Hepatocyte (in vitro differentiated cells): ENCODE results near the gene SLIT1. TPM values are rescaled to one million over a fixed set of nuclear protein-coding genes. Genes with fewer than 3 reads are reported as not detected.

ENCODE experiments used
- DNase-seq: peaks from one replicate; pipeline ENCODE4 v3.0.0-alpha.2; 2016; ENCODE audit warnings: low spot score
- H2AFZ ChIP-seq: fragments of 200-600 bp; sonication (generic); 2 replicates; pipeline ENCODE4 v1.6.0; 2016; ENCODE audit warnings: antibody characterized with exemption, mild to moderate bottlenecking
- H3K27ac ChIP-seq: fragments of 200-600 bp; sonication (generic); 2 replicates; pipeline ENCODE4 v1.5.1; 2016; ENCODE audit warnings: mild to moderate bottlenecking
- H3K27me3 ChIP-seq: fragments of 200-600 bp; sonication (generic); 2 replicates; pipeline ENCODE4 v1.6.1; 2016
- H3K36me3 ChIP-seq: fragments of 200-600 bp; sonication (generic); replicated peaks from 2 replicates; pipeline ENCODE4 v1.5.1; 2016; ENCODE audit warnings: low read depth; ENCODE audit not compliant: insufficient read depth
- H3K4me1 ChIP-seq: fragments of 200-600 bp; sonication (generic); 2 replicates; pipeline ENCODE4 v1.5.1; 2016; ENCODE audit warnings: mild to moderate bottlenecking, moderate library complexity; ENCODE audit not compliant: insufficient read depth
- H3K4me2 ChIP-seq: fragments of 200-600 bp; sonication (generic); 2 replicates; pipeline ENCODE4 v1.6.0; 2016
- H3K4me3 ChIP-seq: fragments of 200-600 bp; sonication (generic); 2 replicates; pipeline ENCODE4 v1.5.1; 2016; ENCODE audit warnings: mild to moderate bottlenecking
- H3K79me2 ChIP-seq: fragments of 200-600 bp; sonication (generic); 2 replicates; pipeline ENCODE4 v1.6.0; 2017; ENCODE audit warnings: mild to moderate bottlenecking
- H3K9me2 ChIP-seq: fragments of 200-600 bp; sonication (generic); replicated peaks from 2 replicates; pipeline ENCODE4 v1.6.0; 2017; ENCODE audit warnings: mild to moderate bottlenecking; ENCODE audit not compliant: insufficient read depth
- H3K9me3 ChIP-seq: fragments of 200-600 bp; sonication (generic); 2 replicates; pipeline ENCODE4 v1.5.1; 2016; ENCODE audit warnings: low read depth, mild to moderate bottlenecking
- H4K20me1 ChIP-seq: fragments of 200-600 bp; sonication (generic); 2 replicates; pipeline ENCODE4 v1.6.0; 2016; ENCODE audit warnings: mild to moderate bottlenecking; ENCODE audit not compliant: insufficient read depth, poor library complexity, severe bottlenecking
- EZH2 ChIP-seq: fragments of 200-600 bp; sonication (generic); IDR thresholded peaks from 2 replicates; pipeline ENCODE4 v1.6.1; 2016; ENCODE audit warnings: antibody characterized with exemption, mild to moderate bottlenecking, borderline replicate concordance
- EZH2phosphoT487 ChIP-seq: fragments of 200-600 bp; sonication (generic); IDR thresholded peaks from one replicate; pipeline ENCODE4 v1.6.1; 2018; ENCODE audit warnings: antibody characterized with exemption, mild to moderate bottlenecking, low read depth, moderate library complexity; ENCODE audit not compliant: unreplicated experiment, severe bottlenecking
- WGBS: methylation state at CpG from one replicate; pipeline ENCODE4 v1.1.6; 2016; ENCODE audit warnings: low lambda C conversion rate; ENCODE audit errors: missing lambda C conversion rate; 5-methylcytosine and 5-hydroxymethylcytosine counted together
- polyA plus RNA-seq: library from polyadenylated mRNA; unstranded; fragments of >200 nt; fragmentation: Nextera tagmentation; extraction: Ambion mirVana; gene quantifications from 2 replicates; pipeline ENCODE4 v1.2.1, GENCODE V29; 2016
- total RNA-seq: library from RNA; depleted of rRNA; stranded (reverse); fragments of >200 nt; gene quantifications from 2 replicates; pipeline ENCODE4 v1.2.3, GENCODE V29; 2014
- TF ChIP-seq, protein P1 (sequence below): fragments of 200-600 bp; sonication (generic); IDR thresholded peaks from 2 replicates; pipeline ENCODE4 v1.5.1; 2016; ENCODE audit warnings: antibody characterized with exemption, mild to moderate bottlenecking; ENCODE audit not compliant: poor library complexity

Gene SLIT1
- total and polyA plus RNA-seq, 2 experiments from 2014 or later = 0.47 to 0.65 TPM

DNA sequence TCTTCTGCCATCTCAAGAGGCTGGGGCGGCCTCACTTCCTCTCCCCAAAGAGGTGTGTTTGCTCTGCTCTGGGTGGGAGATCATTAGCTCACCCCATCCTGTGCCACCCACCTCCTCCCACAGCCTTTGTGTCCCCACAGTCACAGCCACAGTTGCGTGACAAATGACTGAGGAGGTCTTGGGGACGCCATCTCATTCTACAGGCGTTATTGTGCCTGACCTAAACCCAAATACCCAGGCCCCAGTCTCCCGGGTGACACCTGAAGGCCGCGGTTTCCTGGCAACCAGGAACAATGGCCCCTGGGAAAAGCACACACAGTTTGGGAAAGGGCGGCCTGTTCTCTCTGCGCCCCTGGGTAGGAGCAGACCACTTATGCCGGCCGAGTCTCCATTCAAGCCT, 51.6 kb downstream of the SLIT1 start:
- H3K4me3 ChIP-seq = no peak overlapping the region
- H3K36me3 ChIP-seq = no peaks in the 10 kb centered on the region
- H3K9me3 ChIP-seq = no peaks in the 10 kb centered on the region
- WGBS = 70% methylated on average over 11 of the region's 11 CpGs
- no peaks in the 10 kb centered on the region for H4K20me1 ChIP-seq
- DNase-seq = no peak
- H3K27me3 ChIP-seq = peaks cover 8% of the 10 kb centered on the region
- H3K27ac ChIP-seq = no peak overlapping the region
- H3K79me2 ChIP-seq = no peaks in the 10 kb centered on the region
- H3K9me2 ChIP-seq = no peaks in the 10 kb centered on the region
- H3K4me1 ChIP-seq = no peaks in the 10 kb centered on the region
- no peak overlapping the region for H3K4me2 ChIP-seq
- TF ChIP-seq, protein P1, sequence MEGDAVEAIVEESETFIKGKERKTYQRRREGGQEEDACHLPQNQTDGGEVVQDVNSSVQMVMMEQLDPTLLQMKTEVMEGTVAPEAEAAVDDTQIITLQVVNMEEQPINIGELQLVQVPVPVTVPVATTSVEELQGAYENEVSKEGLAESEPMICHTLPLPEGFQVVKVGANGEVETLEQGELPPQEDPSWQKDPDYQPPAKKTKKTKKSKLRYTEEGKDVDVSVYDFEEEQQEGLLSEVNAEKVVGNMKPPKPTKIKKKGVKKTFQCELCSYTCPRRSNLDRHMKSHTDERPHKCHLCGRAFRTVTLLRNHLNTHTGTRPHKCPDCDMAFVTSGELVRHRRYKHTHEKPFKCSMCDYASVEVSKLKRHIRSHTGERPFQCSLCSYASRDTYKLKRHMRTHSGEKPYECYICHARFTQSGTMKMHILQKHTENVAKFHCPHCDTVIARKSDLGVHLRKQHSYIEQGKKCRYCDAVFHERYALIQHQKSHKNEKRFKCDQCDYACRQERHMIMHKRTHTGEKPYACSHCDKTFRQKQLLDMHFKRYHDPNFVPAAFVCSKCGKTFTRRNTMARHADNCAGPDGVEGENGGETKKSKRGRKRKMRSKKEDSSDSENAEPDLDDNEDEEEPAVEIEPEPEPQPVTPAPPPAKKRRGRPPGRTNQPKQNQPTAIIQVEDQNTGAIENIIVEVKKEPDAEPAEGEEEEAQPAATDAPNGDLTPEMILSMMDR = no peak
- TF ChIP-seq EZH2 (no peak), EZH2phosphoT487 (no peak)
- H2AFZ ChIP-seq = no peak overlapping the region

DNA sequence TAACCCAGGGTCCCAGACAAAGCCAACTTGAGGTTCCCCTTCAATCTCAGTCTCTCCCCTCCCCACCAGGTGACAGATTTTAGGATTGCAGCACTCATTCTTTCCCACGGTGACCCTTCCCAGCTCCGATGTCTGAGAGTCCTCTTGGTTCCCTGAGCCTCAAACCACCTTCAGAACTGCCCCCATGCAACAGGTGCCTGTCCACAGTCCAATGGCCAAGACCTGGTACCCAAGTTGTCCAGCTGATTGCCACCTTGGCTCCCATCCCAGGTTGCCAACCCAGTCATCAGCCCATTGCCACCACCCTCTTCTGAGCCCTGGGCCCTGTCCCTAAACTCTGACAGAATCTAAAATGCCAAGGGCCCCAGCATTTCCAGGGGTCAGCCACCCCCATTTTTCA, 53.5 kb downstream of the SLIT1 start:
- Histone ChIP-seq H3K79me2 (no peaks in the 10 kb centered on the region), H3K36me3 (no peaks in the 10 kb centered on the region), H3K4me1 (no peaks in the 10 kb centered on the region), H3K27me3 (no peaks in the 10 kb centered on the region), H3K4me3 (no peak overlapping the region), H3K9me2 (no peaks in the 10 kb centered on the region), H3K9me3 (no peaks in the 10 kb centered on the region), H4K20me1 (no peaks in the 10 kb centered on the region), H3K27ac (no peak overlapping the region), H3K4me2 (no peak overlapping the region), H2AFZ (no peak overlapping the region)
- 92% methylated on average over 2 of the region's 2 CpGs for WGBS
- no peak for DNase-seq
- no peak for TF ChIP-seq EZH2phosphoT487
- TF ChIP-seq, protein P1 = no peak

DNA sequence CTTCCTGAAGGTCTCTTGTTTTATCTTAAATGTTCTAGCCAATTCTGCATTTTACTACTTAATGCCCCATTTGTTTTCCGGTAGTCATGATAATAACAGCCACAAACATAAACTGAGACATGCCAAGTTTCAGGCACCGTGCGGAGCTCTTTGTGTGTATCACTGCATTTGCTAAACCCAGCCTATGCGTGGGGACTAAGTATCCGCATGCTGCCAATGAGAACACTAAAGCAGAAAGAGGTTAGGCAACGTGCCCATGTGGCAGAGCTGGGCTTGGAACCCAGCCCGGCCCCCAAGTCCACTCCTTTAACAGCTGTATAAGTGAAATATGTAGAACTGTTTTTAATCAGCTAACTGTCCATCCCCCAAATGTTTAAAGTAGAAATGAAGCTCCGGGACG, 54.1 kb downstream of the SLIT1 start:
- no peak for DNase-seq
- H3K27ac ChIP-seq = no peak overlapping the region
- TF ChIP-seq, protein P1 = no peak
- TF ChIP-seq EZH2 = no peak
- no peak for TF ChIP-seq EZH2phosphoT487
- no peak overlapping the region for H2AFZ ChIP-seq
- no peaks in the 10 kb centered on the region for H4K20me1 ChIP-seq
- H3K9me3 ChIP-seq = no peaks in the 10 kb centered on the region
- H3K4me2 ChIP-seq = no peak overlapping the region
- 68% methylated on average over 9 of the region's 9 CpGs for WGBS
- no peaks in the 10 kb centered on the region for H3K9me2 ChIP-seq
- no peak overlapping the region for H3K4me3 ChIP-seq
- H3K4me1 ChIP-seq = no peaks in the 10 kb centered on the region
- no peaks in the 10 kb centered on the region for H3K27me3 ChIP-seq
- H3K79me2 ChIP-seq = no peaks in the 10 kb centered on the region
- H3K36me3 ChIP-seq = no peaks in the 10 kb centered on the region

DNA sequence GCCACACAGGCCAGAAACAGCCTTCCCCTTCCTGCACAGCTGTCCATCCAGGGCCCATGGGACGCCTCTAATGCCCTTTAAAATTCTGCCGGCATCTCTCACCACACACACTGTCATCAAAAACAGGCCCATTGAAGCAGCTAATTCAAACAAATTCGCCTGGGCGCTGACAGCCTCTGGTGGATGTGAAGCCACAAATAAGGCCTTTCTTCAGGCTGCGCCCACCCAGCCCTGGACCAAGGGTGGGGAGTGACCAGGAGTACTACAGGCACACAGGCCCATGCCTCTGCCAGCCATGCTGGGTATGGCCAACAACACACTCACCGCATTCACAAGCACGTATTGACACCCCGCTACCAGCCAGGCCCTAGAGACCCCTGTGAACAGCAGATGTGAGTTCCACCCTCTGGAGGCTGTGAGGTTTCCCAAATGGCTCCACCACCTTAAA, 54.6 kb downstream of the SLIT1 start:
- no peaks in the 10 kb centered on the region for H3K9me2 ChIP-seq
- H3K36me3 ChIP-seq = no peaks in the 10 kb centered on the region
- no peaks in the 10 kb centered on the region for H3K9me3 ChIP-seq
- no peak overlapping the region for H2AFZ ChIP-seq
- H3K4me3 ChIP-seq = no peak overlapping the region
- DNase-seq = no peak
- H3K79me2 ChIP-seq = no peaks in the 10 kb centered on the region
- no peaks in the 10 kb centered on the region for H3K4me1 ChIP-seq
- H3K27ac ChIP-seq = no peak overlapping the region
- TF ChIP-seq, protein P1 = no peak
- TF ChIP-seq EZH2phosphoT487 (no peak), EZH2 (no peak)
- no peak overlapping the region for H3K4me2 ChIP-seq
- no peaks in the 10 kb centered on the region for H3K27me3 ChIP-seq
- no peaks in the 10 kb centered on the region for H4K20me1 ChIP-seq
- 81% methylated on average over 8 of the region's 8 CpGs for WGBS
